HG02763 (cell line): Measurements from ENCODE around the gene NCSTN.

Experiments used
- ATAC-seq: cut with Tn5 transposase; IDR thresholded peaks from one replicate; pipeline ENCODE4 v1.9.1; 2021; ENCODE audit warnings: mild to moderate bottlenecking, moderate library complexity; ENCODE audit not compliant: unreplicated experiment

Gene NCSTN

GRCh38 chr1:160403244-160403643 lies 60.1 kb downstream of the NCSTN start:
- no peak for ATAC-seq

GRCh38 chr1:160404094-160404493 lies 60.9 kb downstream of the NCSTN start:
- ATAC-seq = no peak

- no peak for ATAC-seq
Observed at GRCh38 chr1:160405331-160405877, 62.2 kb downstream of the NCSTN start.

GRCh38 chr1:160406131-160406968 lies 63.2 kb downstream of the NCSTN start:
- no peak for ATAC-seq

- ATAC-seq = no peak
Observed at GRCh38 chr1:160407839-160408801, 64.9 kb downstream of the NCSTN start.
